ENCODE measurements around the gene PKD1L1.

DNA sequence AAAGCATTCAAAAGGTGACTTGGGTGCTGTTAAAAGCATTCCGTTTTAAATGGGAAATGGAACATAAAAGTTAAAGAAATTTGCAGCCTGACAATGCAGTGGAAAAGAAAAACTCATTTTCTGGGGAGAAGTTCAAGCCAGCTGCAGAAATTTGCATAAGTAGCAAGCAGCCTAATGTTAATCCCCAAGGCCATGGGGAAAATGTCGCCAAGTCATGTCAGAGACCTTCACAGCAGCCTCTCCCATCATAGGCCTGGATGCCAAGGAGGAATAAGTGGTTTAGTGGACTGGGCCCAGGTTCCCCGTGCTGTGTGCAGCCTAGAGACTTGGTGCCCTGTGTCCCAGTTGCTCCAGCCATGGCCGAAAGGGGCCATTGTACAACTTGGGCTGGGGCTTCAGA lies 154.2 kb downstream of the PKD1L1 start:
- TF ChIP-seq EP300 (IDR thresholded peaks at IDR 0.05), result no peak
- no peak for TF ChIP-seq POLR2A (IDR thresholded peaks at IDR 0.05)
- TF ChIP-seq, protein P1, sequence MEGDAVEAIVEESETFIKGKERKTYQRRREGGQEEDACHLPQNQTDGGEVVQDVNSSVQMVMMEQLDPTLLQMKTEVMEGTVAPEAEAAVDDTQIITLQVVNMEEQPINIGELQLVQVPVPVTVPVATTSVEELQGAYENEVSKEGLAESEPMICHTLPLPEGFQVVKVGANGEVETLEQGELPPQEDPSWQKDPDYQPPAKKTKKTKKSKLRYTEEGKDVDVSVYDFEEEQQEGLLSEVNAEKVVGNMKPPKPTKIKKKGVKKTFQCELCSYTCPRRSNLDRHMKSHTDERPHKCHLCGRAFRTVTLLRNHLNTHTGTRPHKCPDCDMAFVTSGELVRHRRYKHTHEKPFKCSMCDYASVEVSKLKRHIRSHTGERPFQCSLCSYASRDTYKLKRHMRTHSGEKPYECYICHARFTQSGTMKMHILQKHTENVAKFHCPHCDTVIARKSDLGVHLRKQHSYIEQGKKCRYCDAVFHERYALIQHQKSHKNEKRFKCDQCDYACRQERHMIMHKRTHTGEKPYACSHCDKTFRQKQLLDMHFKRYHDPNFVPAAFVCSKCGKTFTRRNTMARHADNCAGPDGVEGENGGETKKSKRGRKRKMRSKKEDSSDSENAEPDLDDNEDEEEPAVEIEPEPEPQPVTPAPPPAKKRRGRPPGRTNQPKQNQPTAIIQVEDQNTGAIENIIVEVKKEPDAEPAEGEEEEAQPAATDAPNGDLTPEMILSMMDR (IDR thresholded peaks at IDR 0.05), result no peak
